HepG2 (cell line): ENCODE data around the gene AMZ2. TPM values are rescaled to one million over a fixed set of nuclear protein-coding genes. Genes with fewer than 3 reads are reported as not detected.

Source experiments
- ATF6 ChIP-seq: sonication (generic); formaldehyde crosslinking; conservative IDR thresholded peaks from 2 replicates; pipeline ENCODE4 v1.4.0; 2020; ENCODE audit warnings: missing genetic modification reagents
- ETV5 ChIP-seq: IDR thresholded peaks from 2 replicates; pipeline ENCODE4 v1.6.1; 2018; ENCODE audit warnings: missing biosample characterization, missing genetic modification reagents, inconsistent platforms, borderline replicate concordance
- KDM3A ChIP-seq: IDR thresholded peaks from 2 replicates; pipeline ENCODE4 v1.6.1; 2018; ENCODE audit warnings: low read depth, missing compliant biosample characterization
- KLF16 ChIP-seq, 2 experiments: sonication (generic) in 1 of 2; formaldehyde crosslinking in 1 of 2; IDR thresholded peaks; 2 replicates each; pipeline versions ENCODE4 v1.6.1 to v1.8.0; 2016 to 2023; ENCODE audit warnings: missing genetic modification reagents in 2 of 2, missing compliant biosample characterization in 1 of 2
- ZFP1 ChIP-seq: IDR thresholded peaks from 2 replicates; pipeline ENCODE4 v1.6.1; 2016
- ZNF407 ChIP-seq: sonication (generic); formaldehyde crosslinking; IDR thresholded peaks from one replicate; pipeline ENCODE4 v1.5.1; 2020; ENCODE audit warnings: mild to moderate bottlenecking, missing genetic modification reagents; ENCODE audit errors: not compliant biosample characterization
- ZNF558 ChIP-seq: sonication (generic); formaldehyde crosslinking; IDR thresholded peaks from 2 replicates; pipeline ENCODE4 v1.9.0; 2022; ENCODE audit warnings: mild to moderate bottlenecking, missing genetic modification reagents, borderline replicate concordance
- ZNF790 ChIP-seq: sonication (generic); formaldehyde crosslinking; IDR thresholded peaks from 2 replicates; pipeline ENCODE4 v1.8.0; 2022; ENCODE audit warnings: missing genetic modification reagents, mild to moderate bottlenecking, borderline replicate concordance
- polyA plus RNA-seq, 8 experiments: library from polyadenylated mRNA; depleted of rRNA in 3 of 8; stranded (reverse) in 7 of 8; unstranded in 1 of 8; fragments of >200 nt; fragmentation: Illumina TruSeq in 4 of 8; extraction: Trizol in 4 of 8; gene quantifications; 2 replicates each; pipeline versions ENCODE4 v1.2.1 to v1.2.3, GENCODE V29; 2011 to 2016; ENCODE audit warnings: low read depth in 4 of 8, missing spikeins in 1 of 8, mixed read lengths in 1 of 8; ENCODE audit not compliant: insufficient read depth in 1 of 8
- total RNA-seq, 5 experiments: library from RNA; depleted of rRNA; stranded (reverse); fragments of >200 nt; fragmentation: Illumina TruSeq; extraction: Trizol; gene quantifications; 2 replicates each; pipeline ENCODE4 v1.2.3, GENCODE V29; 2016; ENCODE audit warnings: low read depth in 1 of 5

Gene AMZ2
- total and polyA plus RNA-seq, 2 of the 13 experiments (the other 11 are each of a cell fraction or from before 2014, with no cell fraction given) = 86.9 to 90.2 TPM

GRCh38 chr17:68290268-68290954 lies 42.6 kb downstream of the AMZ2 start (continued):
- peak in 1 of 2 experiments; percentile 14; a peak in 1 of 4 replicates for TF ChIP-seq KLF16 (CRISPR knock-in tag; IDR thresholded peaks at IDR 0.05)
- no peak for TF ChIP-seq ZFP1 (CRISPR knock-in tag)
- 0 out of 2 replicates have a peak, but pooled peaks have one; percentile 36 for TF ChIP-seq ZNF558 (CRISPR knock-in tag)
- no peak for TF ChIP-seq ZNF790 (CRISPR knock-in tag)
- TF ChIP-seq ATF6 (CRISPR knock-in tag) = no peak
- peak; percentile 62 for TF ChIP-seq ZNF407 (CRISPR knock-in tag)
- TF ChIP-seq KDM3A (CRISPR knock-in tag) = peak; percentile 34; the same call in 1 of the 2 replicates
- TF ChIP-seq ETV5 (CRISPR knock-in tag) = no peak
- TF ChIP-seq, all 625 proteins: peak for 129
